ENCODE measurements around the gene MICAL2.

- TF ChIP-seq SNAI2 (CRISPR knock-in tag; IDR thresholded peaks at IDR 0.05) (no peak), ZFP30 (CRISPR knock-in tag; IDR thresholded peaks at IDR 0.05) (no peak), RARB (CRISPR knock-in tag; IDR thresholded peaks at IDR 0.05) (no peak), PPARA (CRISPR knock-in tag; IDR thresholded peaks at IDR 0.05; ENCODE audit: borderline replicate concordance) (no peak), ESRRG (CRISPR knock-in tag; IDR thresholded peaks at IDR 0.05) (no peak), GLIS3 (CRISPR knock-in tag; IDR thresholded peaks at IDR 0.05) (no peak)
- TF ChIP-seq, protein P1, sequence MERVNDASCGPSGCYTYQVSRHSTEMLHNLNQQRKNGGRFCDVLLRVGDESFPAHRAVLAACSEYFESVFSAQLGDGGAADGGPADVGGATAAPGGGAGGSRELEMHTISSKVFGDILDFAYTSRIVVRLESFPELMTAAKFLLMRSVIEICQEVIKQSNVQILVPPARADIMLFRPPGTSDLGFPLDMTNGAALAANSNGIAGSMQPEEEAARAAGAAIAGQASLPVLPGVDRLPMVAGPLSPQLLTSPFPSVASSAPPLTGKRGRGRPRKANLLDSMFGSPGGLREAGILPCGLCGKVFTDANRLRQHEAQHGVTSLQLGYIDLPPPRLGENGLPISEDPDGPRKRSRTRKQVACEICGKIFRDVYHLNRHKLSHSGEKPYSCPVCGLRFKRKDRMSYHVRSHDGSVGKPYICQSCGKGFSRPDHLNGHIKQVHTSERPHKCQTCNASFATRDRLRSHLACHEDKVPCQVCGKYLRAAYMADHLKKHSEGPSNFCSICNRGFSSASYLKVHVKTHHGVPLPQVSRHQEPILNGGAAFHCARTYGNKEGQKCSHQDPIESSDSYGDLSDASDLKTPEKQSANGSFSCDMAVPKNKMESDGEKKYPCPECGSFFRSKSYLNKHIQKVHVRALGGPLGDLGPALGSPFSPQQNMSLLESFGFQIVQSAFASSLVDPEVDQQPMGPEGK (CRISPR knock-in tag; IDR thresholded peaks at IDR 0.05; ENCODE audit: borderline replicate concordance) = no peak
Observed at GRCh38 chr11:12097219-12097618, 13.2 kb upstream of the MICAL2 start.
